Gastroesophageal sphincter (tissue), 4 donors: ENCODE results near the gene DSG2. TPM values are rescaled to one million over a fixed set of nuclear protein-coding genes. Genes with fewer than 3 reads are reported as not detected.

Source experiments
- ATAC-seq: fragments of 150-250 bp; one replicate; pipeline ENCODE4 v1.9.1; 2016; ENCODE audit warnings: mild to moderate bottlenecking, moderate library complexity
- H3K27ac ChIP-seq, 4 donors: fragments of 200-600 bp; sonication (generic) in 3 of 4; 1 replicate in 3 of 4; 2 replicates in 1 of 4; pipeline ENCODE4 v1.5.1; 2016 to 2019
- H3K27me3 ChIP-seq: fragments of 200-600 bp; sonication (generic); one replicate; pipeline ENCODE4 v1.5.1; 2019
- H3K36me3 ChIP-seq, 2 donors: fragments of 200-600 bp; sonication (generic); one replicate each; pipeline ENCODE4 v1.5.1; 2019; ENCODE audit warnings: control low read depth in 1 of 2
- H3K4me1 ChIP-seq, 3 donors: fragments of 200-600 bp; sonication (generic); 1 replicate in 2 of 3; 2 replicates in 1 of 3; pipeline ENCODE4 v1.5.1; 2016 to 2019; ENCODE audit warnings: control low read depth in 2 of 3
- H3K4me3 ChIP-seq, 2 donors: fragments of 200-600 bp; sonication (generic); one replicate each; pipeline ENCODE4 v1.5.1; 2019; ENCODE audit warnings: mild to moderate bottlenecking in 1 of 2, moderate library complexity in 1 of 2
- H3K9me3 ChIP-seq, 3 donors: fragments of 200-600 bp; sonication (generic); one replicate each; pipeline ENCODE4 v1.5.1; 2017 to 2019; ENCODE audit warnings: control low read depth in 2 of 3
- EP300 ChIP-seq: sonication (generic); formaldehyde crosslinking; IDR thresholded peaks from one replicate; pipeline ENCODE4 v1.6.1; 2017; ENCODE audit warnings: antibody characterized with exemption, mild to moderate bottlenecking
- POLR2A ChIP-seq, 2 donors: fragments of 450-650 bp; IDR thresholded peaks; one replicate each; pipeline ENCODE4 v1.6.1; 2017; ENCODE audit warnings: antibody characterized with exemption in 2 of 2, mild to moderate bottlenecking in 2 of 2, moderate library complexity in 1 of 2
- POLR2AphosphoS5 ChIP-seq: sonication (generic); formaldehyde crosslinking; IDR thresholded peaks from one replicate; pipeline ENCODE4 v1.6.1; 2017; ENCODE audit warnings: antibody characterized with exemption
- WGBS, 2 donors: methylation state at CpG; one replicate each; pipeline ENCODE4 v1.1.5; 2018; ENCODE audit warnings: low coverage in 1 of 2; 5-methylcytosine and 5-hydroxymethylcytosine counted together
- total RNA-seq, 4 donors: library from RNA; depleted of rRNA; stranded (reverse); fragments of >200 nt; gene quantifications; one replicate each; pipeline ENCODE4 v1.1.0, GENCODE V29; 2016
- TF ChIP-seq, protein P1 (sequence below), 4 experiments: fragments of 200-600 bp in 2 of 4; fragments of 450-650 bp in 2 of 4; sonication (generic) in 1 of 4; IDR thresholded peaks; one replicate each; pipeline ENCODE4 v1.5.1; 2017 to 2019; ENCODE audit warnings: antibody characterized with exemption in 4 of 4, mild to moderate bottlenecking in 2 of 4, moderate library complexity in 2 of 4

DSG2 gene
- total RNA-seq, 4 donors from 2014 or later, result 1.4 to 11.4 (median 2.8) TPM

DNA sequence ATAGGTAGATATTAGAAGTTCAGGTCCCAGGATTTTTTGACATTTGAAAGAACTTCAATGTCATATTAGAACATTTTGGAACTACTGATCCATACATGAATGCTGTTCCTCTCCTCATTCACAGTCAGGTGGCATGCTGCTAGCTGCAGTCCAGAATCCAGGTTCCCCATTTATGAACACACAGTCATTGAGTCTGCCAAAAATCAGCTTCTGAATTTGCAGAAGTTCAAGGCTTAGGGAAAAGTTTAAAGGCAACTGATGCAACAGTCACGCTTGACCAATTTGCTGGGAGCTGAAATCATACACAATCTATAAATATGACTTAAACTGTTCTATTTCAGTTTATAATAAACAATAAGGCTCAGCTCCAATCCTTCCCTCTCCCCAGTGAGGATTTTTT is 76.4 kb downstream of the DSG2 start:
- Histone ChIP-seq H3K9me3 (no peaks in the 10 kb centered on the region), H3K27ac (no peak overlapping the region), H3K36me3 (no peaks in the 10 kb centered on the region), H3K4me1 (no peaks in the 10 kb centered on the region), H3K27me3 (no peaks in the 10 kb centered on the region), H3K4me3 (no peak overlapping the region)
- TF ChIP-seq EP300, result no peak
- no peak for TF ChIP-seq POLR2A (IDR thresholded peaks at IDR 0.05)
- no peak for TF ChIP-seq POLR2AphosphoS5
- TF ChIP-seq, protein P1, sequence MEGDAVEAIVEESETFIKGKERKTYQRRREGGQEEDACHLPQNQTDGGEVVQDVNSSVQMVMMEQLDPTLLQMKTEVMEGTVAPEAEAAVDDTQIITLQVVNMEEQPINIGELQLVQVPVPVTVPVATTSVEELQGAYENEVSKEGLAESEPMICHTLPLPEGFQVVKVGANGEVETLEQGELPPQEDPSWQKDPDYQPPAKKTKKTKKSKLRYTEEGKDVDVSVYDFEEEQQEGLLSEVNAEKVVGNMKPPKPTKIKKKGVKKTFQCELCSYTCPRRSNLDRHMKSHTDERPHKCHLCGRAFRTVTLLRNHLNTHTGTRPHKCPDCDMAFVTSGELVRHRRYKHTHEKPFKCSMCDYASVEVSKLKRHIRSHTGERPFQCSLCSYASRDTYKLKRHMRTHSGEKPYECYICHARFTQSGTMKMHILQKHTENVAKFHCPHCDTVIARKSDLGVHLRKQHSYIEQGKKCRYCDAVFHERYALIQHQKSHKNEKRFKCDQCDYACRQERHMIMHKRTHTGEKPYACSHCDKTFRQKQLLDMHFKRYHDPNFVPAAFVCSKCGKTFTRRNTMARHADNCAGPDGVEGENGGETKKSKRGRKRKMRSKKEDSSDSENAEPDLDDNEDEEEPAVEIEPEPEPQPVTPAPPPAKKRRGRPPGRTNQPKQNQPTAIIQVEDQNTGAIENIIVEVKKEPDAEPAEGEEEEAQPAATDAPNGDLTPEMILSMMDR (IDR thresholded peaks at IDR 0.05), result no peak
- ATAC-seq, result no peak
- WGBS, 2 donors, result 63 to 69% methylated on average over 1 of the region's 1 CpG

DNA sequence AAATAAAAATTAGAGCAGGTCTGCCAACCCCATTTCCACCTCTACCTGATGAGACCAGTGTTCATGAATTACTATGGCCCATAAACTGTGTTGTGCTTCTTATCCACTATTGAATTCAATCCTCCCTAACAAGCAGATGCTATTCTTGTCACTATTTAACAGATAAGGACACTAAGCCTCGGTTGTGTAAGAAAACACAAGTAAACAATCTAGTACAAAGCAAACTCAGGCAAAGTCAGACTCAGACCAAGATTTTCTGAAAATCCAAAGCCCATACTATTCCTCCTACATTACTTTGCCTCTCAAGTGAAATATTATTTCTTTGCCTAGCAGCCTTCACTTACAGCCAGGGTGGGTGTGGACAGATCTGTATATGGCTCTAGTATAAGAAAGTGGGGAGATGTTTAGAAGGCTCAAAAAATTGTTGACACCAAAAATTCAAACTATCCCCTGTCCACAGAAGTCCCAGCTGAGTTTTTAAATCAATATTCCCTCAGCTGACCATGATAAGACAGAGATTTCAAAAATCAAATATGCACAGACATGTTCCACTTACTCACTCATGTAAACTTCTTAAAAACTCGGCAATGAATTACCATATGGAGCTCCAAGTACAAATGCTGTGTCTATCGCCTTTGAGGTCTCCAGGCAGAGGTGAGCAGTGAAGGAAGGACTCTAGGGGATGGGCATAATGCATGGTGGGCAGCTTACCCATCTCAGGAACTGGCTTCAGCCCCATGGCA is 77.7 kb downstream of the DSG2 start:
- Histone ChIP-seq H3K27ac (no peak overlapping the region), H3K36me3 (no peaks in the 10 kb centered on the region), H3K4me3 (no peak overlapping the region), H3K4me1 (no peaks in the 10 kb centered on the region), H3K9me3 (no peaks in the 10 kb centered on the region), H3K27me3 (no peaks in the 10 kb centered on the region)
- WGBS, 2 donors, result 55 to 80% methylated on average over 2 to 3 of the region's 3 CpGs
- no peak for TF ChIP-seq POLR2A (IDR thresholded peaks at IDR 0.05)
- no peak for TF ChIP-seq EP300
- TF ChIP-seq, protein P1 (IDR thresholded peaks at IDR 0.05), result no peak
- no peak for ATAC-seq

DNA sequence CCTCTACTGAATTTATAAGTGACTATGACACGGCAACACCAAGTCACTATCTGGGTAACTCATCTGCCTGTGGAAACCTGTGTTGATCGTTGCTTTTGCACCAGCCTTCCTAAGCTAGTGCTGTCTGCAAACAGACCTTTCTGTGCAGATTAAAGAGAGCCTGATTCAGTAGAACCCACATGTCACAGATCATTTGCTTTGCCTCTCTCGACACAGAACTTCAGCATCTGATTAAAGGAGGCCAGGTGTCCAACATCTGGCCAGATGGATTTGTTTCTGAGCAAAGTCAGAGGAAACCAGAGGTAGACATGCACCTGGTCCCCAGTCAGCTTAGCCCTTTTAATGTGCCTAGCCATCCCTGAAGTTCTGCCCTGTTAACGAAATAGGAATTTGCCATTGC is 78.7 kb downstream of the DSG2 start:
- 39 to 70% methylated on average over 2 of the region's 4 CpGs for WGBS, 2 donors
- no peaks in the 10 kb centered on the region for H3K9me3 ChIP-seq
- no peaks in the 10 kb centered on the region for H3K36me3 ChIP-seq
- TF ChIP-seq, protein P1 (IDR thresholded peaks at IDR 0.05), result no peak
- TF ChIP-seq POLR2AphosphoS5 (no peak), POLR2A (IDR thresholded peaks at IDR 0.05) (no peak), EP300 (no peak)
- no peak overlapping the region for H3K4me3 ChIP-seq
- H3K27ac ChIP-seq, result no peak overlapping the region
- no peaks in the 10 kb centered on the region for H3K27me3 ChIP-seq
- ATAC-seq, result no peak
- no peaks in the 10 kb centered on the region for H3K4me1 ChIP-seq

DNA sequence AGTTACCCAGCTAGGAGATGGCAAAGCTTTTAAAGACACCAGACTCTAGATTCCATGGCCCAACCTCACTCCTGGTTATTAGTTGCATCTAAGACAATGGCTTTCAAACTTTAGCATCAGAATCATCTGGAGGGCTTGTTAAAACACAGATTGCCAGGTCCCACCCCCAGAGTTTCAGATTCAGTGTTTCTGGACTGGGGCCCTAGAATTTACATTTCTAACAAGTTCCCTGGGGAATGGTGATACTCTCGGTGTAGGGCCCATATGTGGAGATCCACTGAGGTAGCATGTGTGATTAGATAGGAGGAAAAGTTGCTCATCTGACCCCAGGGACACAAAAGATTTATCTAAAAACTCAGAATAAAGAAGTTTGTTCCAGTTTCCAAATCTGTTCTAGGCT is 79.2 kb downstream of the DSG2 start:
- Histone ChIP-seq H3K4me3 (no peak overlapping the region), H3K9me3 (no peaks in the 10 kb centered on the region), H3K27ac (no peak overlapping the region), H3K4me1 (no peaks in the 10 kb centered on the region), H3K27me3 (no peaks in the 10 kb centered on the region), H3K36me3 (no peaks in the 10 kb centered on the region)
- TF ChIP-seq POLR2AphosphoS5, result no peak
- no peak for ATAC-seq
- WGBS, 2 donors, result 67 to 75% methylated on average over 1 of the region's 1 CpG

DNA sequence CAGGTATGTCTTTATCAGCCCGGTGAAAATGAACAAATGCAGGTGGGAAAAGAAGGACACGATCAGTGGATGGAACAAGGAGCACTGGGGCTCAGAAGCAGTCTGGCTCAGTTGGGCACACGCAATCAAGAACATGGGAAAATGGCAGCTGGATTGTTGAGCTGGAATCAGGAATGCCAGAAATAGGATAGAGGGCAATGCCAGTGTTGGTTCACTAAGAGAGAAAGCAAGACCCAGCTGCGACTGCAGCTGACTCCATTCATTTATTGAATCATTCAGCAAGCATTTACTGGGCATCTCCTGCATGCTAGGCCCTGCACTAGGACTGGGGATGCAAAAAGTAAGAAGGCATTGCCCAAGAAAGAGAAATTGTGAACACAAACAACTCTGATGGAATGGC is 80.1 kb downstream of the DSG2 start:
- TF ChIP-seq POLR2AphosphoS5 (no peak), POLR2A (IDR thresholded peaks at IDR 0.05) (no peak), EP300 (no peak)
- TF ChIP-seq, protein P1 (IDR thresholded peaks at IDR 0.05), result no peak
- 92 to 100% methylated on average over 3 of the region's 4 CpGs for WGBS, 2 donors
- no peaks in the 10 kb centered on the region for H3K27me3 ChIP-seq

More for the DNA sequence above, 80.1 kb downstream of the DSG2 start:
- ATAC-seq, result no peak
- Histone ChIP-seq H3K4me3 (no peak overlapping the region), H3K9me3 (no peaks in the 10 kb centered on the region), H3K4me1 (no peaks in the 10 kb centered on the region), H3K36me3 (no peaks in the 10 kb centered on the region), H3K27ac (no peak overlapping the region)
